Smooth muscle cell (in vitro differentiated cells): ENCODE results near the gene ZNF18. TPM values are rescaled to one million over a fixed set of nuclear protein-coding genes. Genes with fewer than 3 reads are reported as not detected.

Experiments
- DNase-seq: peaks from one replicate; lab custom pipeline; 2025; ENCODE audit not compliant: unreplicated experiment; lab: John Stamatoyannopoulos, UW
- H2AFZ ChIP-seq: fragments of 200-600 bp; sonication (generic); 2 replicates; pipeline ENCODE4 v1.6.0; 2016; ENCODE audit warnings: antibody characterized with exemption, low read depth, mild to moderate bottlenecking
- H3F3A ChIP-seq: fragments of 200-600 bp; sonication (generic); 2 replicates; pipeline ENCODE4 v1.6.0; 2017; ENCODE audit warnings: antibody characterized with exemption, low read depth
- H3K27ac ChIP-seq: fragments of 200-600 bp; sonication (generic); 2 replicates; pipeline ENCODE4 v1.5.1; 2016; ENCODE audit warnings: low read depth, mild to moderate bottlenecking
- H3K27me3 ChIP-seq: fragments of 200-600 bp; sonication (generic); 2 replicates; pipeline ENCODE4 v1.6.1; 2016; ENCODE audit warnings: low read depth, mild to moderate bottlenecking
- H3K36me3 ChIP-seq: fragments of 200-600 bp; sonication (generic); 2 replicates; pipeline ENCODE4 v1.5.1; 2016; ENCODE audit warnings: low read depth
- H3K4me1 ChIP-seq: fragments of 200-600 bp; sonication (generic); 2 replicates; pipeline ENCODE4 v1.5.1; 2016; ENCODE audit warnings: low read depth
- H3K4me2 ChIP-seq: fragments of 200-600 bp; sonication (generic); 2 replicates; pipeline ENCODE4 v1.6.0; 2016; ENCODE audit warnings: mild to moderate bottlenecking
- H3K4me3 ChIP-seq: fragments of 200-600 bp; sonication (generic); 2 replicates; pipeline ENCODE4 v1.5.1; 2016; ENCODE audit warnings: mild to moderate bottlenecking
- H3K79me2 ChIP-seq: fragments of 200-600 bp; sonication (generic); 2 replicates; pipeline ENCODE4 v1.6.0; 2016; ENCODE audit warnings: low read depth, mild to moderate bottlenecking
- H3K9ac ChIP-seq: fragments of 200-600 bp; sonication (generic); 2 replicates; pipeline ENCODE4 v1.6.0; 2016; ENCODE audit warnings: low read depth
- H3K9me3 ChIP-seq: fragments of 200-600 bp; sonication (generic); replicated peaks from 2 replicates; pipeline ENCODE4 v1.5.1; 2016; ENCODE audit warnings: low read depth
- H4K20me1 ChIP-seq: fragments of 200-600 bp; sonication (generic); 2 replicates; pipeline ENCODE4 v1.6.0; 2016; ENCODE audit warnings: low read depth
- CTCF ChIP-seq: fragments of 200-600 bp; sonication (generic); IDR thresholded peaks from 2 replicates; pipeline ENCODE4 v1.5.1; 2017; ENCODE audit warnings: borderline replicate concordance, mild to moderate bottlenecking, antibody characterized with exemption; ENCODE audit not compliant: insufficient read depth, poor library complexity, severe bottlenecking
- WGBS: methylation state at CpG from one replicate; pipeline ENCODE4 v1.1.7; 2016; ENCODE audit warnings: low lambda C conversion rate; 5-methylcytosine and 5-hydroxymethylcytosine counted together
- polyA plus RNA-seq: library from polyadenylated mRNA; unstranded; fragments of >200 nt; fragmentation: Nextera tagmentation; extraction: Ambion mirVana; gene quantifications from 2 replicates; pipeline ENCODE4 v1.2.1, GENCODE V29; 2016
- total RNA-seq: library from RNA; depleted of rRNA; stranded (reverse); fragments of >200 nt; gene quantifications from 2 replicates; pipeline ENCODE4 v1.2.3, GENCODE V29; 2014

ZNF18 gene
- total and polyA plus RNA-seq, 2 experiments from 2014 or later: 8.6 to 10.9 TPM

- Histone ChIP-seq H3K79me2 (peaks cover 100% of the 10 kb centered on the region), H3K9ac (no peak overlapping the region), H3K4me2 (no peak overlapping the region), H3K27me3 (no peaks in the 10 kb centered on the region), H3F3A (no peaks in the 10 kb centered on the region), H4K20me1 (peaks cover 99% of the 10 kb centered on the region), H3K36me3 (no peaks in the 10 kb centered on the region), H3K9me3 (no peaks in the 10 kb centered on the region), H3K4me3 (no peak overlapping the region), H3K27ac (no peak overlapping the region), H3K4me1 (no peaks in the 10 kb centered on the region), H2AFZ (no peak overlapping the region)
- no peak for DNase-seq
- no peak for TF ChIP-seq CTCF
- 96% methylated on average over 4 of the region's 4 CpGs for WGBS
Measured at GRCh38 chr17:12034538-12034937, 37.3 kb upstream of the ZNF18 start.

GRCh38 chr17:12028611-12029010 lies 31.3 kb upstream of the ZNF18 start:
- Histone ChIP-seq H3F3A (no peaks in the 10 kb centered on the region), H3K4me2 (no peak overlapping the region), H2AFZ (no peak overlapping the region), H3K27me3 (no peaks in the 10 kb centered on the region), H3K4me3 (no peak overlapping the region), H3K27ac (no peak overlapping the region), H3K79me2 (peaks cover 99% of the 10 kb centered on the region), H3K9ac (no peak overlapping the region), H3K9me3 (no peaks in the 10 kb centered on the region), H3K4me1 (peaks cover 17% of the 10 kb centered on the region), H4K20me1 (peaks cover 99% of the 10 kb centered on the region), H3K36me3 (no peaks in the 10 kb centered on the region)
- 85% methylated on average over 2 of the region's 2 CpGs for WGBS
- TF ChIP-seq CTCF: no peak
- DNase-seq: no peak

GRCh38 chr17:12027658-12028057 lies 30.4 kb upstream of the ZNF18 start:
- Histone ChIP-seq H3K4me2 (no peak overlapping the region), H3K9ac (no peak overlapping the region), H3F3A (no peaks in the 10 kb centered on the region), H3K4me3 (no peak overlapping the region), H3K9me3 (no peaks in the 10 kb centered on the region), H4K20me1 (peaks cover 99% of the 10 kb centered on the region), H3K79me2 (peaks cover 99% of the 10 kb centered on the region), H3K27ac (no peak overlapping the region), H3K27me3 (no peaks in the 10 kb centered on the region), H3K4me1 (peaks cover 21% of the 10 kb centered on the region), H2AFZ (no peak overlapping the region), H3K36me3 (no peaks in the 10 kb centered on the region)
- TF ChIP-seq CTCF: no peak
- WGBS: 89% methylated on average over 1 of the region's 1 CpG
- no peak for DNase-seq

DNA sequence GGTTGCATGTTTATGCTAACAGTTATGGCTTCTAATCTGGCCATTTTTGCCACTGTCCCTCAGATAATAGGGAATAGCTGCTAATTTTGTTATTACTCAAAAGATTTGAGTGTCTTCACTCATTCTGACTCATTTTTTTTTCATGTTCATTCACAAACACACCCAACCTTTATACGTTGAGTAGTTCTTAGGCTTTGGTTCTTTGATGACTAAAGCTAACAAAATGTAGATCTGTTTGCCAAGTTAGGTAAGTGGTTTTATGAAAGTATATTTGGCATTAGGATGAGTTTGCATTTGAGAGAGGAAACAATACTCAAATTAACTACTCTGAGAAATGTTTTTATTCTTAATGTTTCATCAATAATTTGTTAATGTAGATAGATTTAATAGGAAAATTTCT lies 27.1 kb upstream of the ZNF18 start:
- no peak for DNase-seq
- H3K4me1 ChIP-seq: peaks cover 36% of the 10 kb centered on the region
- no peaks in the 10 kb centered on the region for H3K36me3 ChIP-seq
- 17% methylated on average over 1 of the region's 1 CpG for WGBS
- H3K4me3 ChIP-seq: no peak overlapping the region
- peak overlapping the region; percentile 71 for H3K27ac ChIP-seq
- peak overlapping the region; percentile 50 for H3K4me2 ChIP-seq
- peaks cover 85% of the 10 kb centered on the region for H3K79me2 ChIP-seq
- H4K20me1 ChIP-seq: peaks cover 80% of the 10 kb centered on the region
- no peaks in the 10 kb centered on the region for H3F3A ChIP-seq
- no peak overlapping the region for H2AFZ ChIP-seq
- no peaks in the 10 kb centered on the region for H3K9me3 ChIP-seq
- TF ChIP-seq CTCF: no peak
- H3K9ac ChIP-seq: peak overlapping the region; percentile 36
- no peaks in the 10 kb centered on the region for H3K27me3 ChIP-seq
